OCI-LY3 (cell line): ENCODE results near the gene SAMD4B.

Source experiments
- EZH2phosphoT487 ChIP-seq: fragments of 200-600 bp; shearing (Covaris generic); IDR thresholded peaks from 2 replicates; pipeline ENCODE4 v1.6.1; 2018; ENCODE audit warnings: antibody characterized with exemption, mixed run types, low read depth
- TF ChIP-seq, protein P1 (sequence below): fragments of 200-600, 300-600 bp; sonication (generic); IDR thresholded peaks from 2 replicates; pipeline ENCODE4 v1.5.1; 2014; ENCODE audit warnings: antibody characterized with exemption, low read length, low read depth

DNA sequence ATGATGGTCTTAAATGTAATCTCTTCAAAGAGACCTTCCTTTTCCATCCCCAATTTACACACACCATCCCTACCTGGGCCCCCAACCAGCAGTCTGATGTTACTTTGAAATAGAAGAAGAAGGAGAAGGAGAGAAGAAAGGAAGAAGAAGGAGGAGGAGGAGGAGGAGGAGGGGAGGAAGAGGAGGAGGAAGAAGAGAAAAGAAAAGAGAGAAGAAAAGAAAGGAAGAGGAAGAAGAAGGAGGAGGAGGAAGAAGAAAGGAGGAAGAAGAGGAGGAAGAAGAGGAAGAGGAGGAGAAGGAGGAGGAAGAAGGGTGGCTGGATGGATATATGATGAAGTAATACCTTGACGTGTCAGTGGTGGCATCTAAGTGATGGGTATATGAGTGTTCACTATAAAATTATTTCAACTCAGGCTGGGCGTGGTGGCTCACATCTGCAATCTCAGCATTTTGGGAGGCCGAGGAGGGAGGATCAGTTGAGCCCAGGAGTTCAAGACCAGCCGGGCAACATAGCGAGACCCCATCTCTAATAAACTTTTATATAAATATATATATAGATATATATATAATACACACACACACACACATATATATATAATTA, 17.9 kb upstream of the SAMD4B start:
- no peak for TF ChIP-seq EZH2phosphoT487
- TF ChIP-seq, protein P1, sequence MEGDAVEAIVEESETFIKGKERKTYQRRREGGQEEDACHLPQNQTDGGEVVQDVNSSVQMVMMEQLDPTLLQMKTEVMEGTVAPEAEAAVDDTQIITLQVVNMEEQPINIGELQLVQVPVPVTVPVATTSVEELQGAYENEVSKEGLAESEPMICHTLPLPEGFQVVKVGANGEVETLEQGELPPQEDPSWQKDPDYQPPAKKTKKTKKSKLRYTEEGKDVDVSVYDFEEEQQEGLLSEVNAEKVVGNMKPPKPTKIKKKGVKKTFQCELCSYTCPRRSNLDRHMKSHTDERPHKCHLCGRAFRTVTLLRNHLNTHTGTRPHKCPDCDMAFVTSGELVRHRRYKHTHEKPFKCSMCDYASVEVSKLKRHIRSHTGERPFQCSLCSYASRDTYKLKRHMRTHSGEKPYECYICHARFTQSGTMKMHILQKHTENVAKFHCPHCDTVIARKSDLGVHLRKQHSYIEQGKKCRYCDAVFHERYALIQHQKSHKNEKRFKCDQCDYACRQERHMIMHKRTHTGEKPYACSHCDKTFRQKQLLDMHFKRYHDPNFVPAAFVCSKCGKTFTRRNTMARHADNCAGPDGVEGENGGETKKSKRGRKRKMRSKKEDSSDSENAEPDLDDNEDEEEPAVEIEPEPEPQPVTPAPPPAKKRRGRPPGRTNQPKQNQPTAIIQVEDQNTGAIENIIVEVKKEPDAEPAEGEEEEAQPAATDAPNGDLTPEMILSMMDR, result no peak
